Ramos (cell line): ENCODE data around the gene PCYT1A.
"Not testable (repeated sequence)": the region's sequence is repeated elsewhere in the genome, so short reads cannot be mapped to it uniquely, and the experiment has no call there.

Source experiments
- in situ Hi-C: fragments of 300-500 bp; cut with MboI; formaldehyde crosslinking; loops from one replicate; pipeline ENCODE4 v1.14.3; 2022; ENCODE audit warnings: low sequenced_read_pairs; ENCODE audit not compliant: unreplicated experiment

PCYT1A gene

DNA sequence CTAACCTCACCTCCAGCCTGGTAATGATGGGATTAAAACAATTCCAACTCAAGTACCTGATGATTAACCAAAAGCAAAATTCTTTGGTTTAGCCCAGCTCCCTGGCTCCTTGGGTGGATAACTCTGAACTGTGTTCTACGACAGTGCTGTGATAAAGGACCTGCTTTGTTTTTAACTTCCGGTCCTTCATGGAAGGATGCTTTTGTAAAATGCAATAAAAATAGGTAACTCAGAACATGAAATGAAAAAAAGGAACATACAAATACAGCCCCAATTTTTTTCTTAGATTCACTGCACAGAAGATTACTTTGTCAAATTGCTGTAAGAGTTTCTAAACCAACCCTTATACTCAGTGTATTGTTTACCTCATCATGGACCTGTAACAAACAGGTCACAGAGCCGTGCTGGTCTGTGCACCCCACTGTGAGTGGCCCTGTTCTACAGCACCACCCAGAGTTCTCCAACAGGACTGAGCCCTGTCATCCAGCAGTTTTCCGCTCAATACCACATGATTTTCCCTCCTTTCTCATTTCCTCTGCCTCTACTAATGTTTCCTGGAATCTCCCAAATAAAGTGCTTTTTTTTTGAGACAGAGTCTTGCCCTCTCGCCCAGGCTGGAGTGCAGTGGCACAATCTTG, 4.9 kb upstream of the PCYT1A start:
- in situ Hi-C loops, result no loop called here

DNA sequence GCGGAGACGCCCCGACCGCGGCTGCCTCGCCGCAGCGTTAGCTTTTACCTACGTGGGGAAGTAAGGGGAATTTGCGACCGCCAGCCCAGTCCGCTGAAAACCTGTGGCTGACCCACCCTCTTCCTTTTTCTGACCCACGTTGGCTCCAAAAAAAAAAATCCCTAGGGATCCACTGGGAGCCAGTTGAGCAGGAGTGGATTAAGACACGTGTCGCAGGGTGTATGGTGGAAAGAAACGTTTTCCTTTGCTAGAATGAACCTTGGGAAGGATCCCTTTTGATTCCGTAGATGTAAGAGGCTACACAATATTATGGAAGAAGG, 575 bp upstream of the PCYT1A start:
- in situ Hi-C loops, result no loop called here

DNA sequence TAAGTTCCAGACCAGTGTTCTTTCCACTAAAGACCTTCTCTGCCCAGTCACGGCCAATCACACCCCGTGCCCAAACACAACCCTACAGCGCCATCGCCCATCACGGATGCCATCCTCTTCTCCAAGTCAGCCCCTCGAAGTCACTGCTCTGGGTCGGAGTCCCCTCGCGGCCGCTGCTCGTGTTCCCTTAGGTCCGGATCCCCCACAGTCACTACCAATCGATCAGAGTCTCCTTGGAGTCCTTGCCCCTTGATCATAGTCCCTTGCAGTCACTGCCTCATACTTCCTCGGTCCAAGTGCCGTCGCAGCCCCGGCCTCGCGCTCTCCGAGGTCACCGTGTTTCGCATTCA, 461 bp downstream of the PCYT1A start:
- in situ Hi-C loops, result no loop called here

DNA sequence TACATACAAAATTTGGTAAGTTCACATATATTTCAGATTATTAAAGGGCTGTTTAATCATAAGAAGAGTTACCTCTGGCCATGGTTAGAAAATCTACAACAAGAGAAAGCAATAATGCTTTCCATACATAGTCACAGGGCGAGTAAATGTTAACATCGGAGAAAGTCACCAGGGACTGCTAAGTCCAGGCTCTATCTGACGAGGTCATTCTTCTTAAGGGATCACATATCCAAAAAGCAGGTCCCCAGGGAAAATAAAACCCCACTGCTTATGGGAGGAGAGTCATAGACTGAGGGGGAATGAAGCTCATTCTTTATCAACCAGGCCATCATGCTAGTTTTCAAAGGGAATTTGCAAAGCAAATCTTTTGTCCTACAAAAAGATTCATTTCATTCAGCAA, 3.1 kb downstream of the PCYT1A start:
- in situ Hi-C loops, result no loop called here

DNA sequence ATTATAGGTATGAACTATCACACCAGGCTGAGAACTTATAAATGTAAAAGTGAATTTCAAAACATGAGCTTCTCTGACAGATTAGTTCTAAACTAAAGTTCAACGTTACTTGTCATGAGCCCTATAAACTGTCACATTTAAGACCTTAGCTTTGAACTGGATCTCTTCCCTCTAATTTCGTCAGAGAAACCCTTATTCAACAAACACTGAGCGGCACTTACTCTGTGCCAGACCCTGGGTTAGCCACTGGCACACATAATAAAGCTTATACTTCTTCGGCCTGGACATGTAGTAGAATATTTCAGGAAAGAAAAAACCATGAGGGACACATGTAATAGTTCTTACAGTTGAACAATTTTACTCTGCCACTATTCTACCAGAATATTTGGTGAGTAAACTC, 5.6 kb downstream of the PCYT1A start:
- in situ Hi-C loops, result no loop called here

DNA sequence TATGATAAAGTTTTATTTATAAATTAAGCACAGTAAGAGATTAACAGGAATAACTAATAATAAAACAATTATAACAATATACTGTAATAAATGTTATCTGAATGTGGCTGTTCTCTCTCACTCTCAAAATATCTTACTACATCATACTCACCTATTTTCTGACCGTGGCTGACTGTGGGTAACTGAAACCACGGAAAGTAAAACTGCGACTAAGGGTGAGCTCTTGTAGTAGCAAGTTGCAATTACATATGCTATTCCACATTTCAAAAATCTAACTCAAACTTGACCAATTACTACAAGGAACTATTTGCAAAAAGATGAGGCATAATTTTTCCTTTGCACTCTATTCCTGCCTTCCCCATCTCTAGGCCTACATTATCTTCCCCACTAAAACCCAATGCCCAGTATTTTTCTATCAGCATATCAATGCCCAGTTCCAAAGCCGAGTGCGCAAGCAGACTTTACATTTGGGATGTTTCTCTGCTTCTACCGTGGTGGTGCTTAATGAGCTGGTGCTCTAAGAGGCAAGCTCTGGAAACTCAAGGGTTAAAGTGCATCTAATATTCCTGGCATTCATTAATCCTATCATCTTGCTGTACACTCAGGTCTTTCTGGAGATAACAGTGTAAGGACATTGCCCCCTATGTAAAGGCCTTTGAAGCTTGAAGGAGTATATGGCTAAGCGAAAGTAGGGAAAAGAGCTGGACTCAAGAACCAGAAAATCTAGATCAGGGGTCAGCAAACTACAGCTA, 6.7 kb downstream of the PCYT1A start:
- in situ Hi-C loops, result no loop called here

DNA sequence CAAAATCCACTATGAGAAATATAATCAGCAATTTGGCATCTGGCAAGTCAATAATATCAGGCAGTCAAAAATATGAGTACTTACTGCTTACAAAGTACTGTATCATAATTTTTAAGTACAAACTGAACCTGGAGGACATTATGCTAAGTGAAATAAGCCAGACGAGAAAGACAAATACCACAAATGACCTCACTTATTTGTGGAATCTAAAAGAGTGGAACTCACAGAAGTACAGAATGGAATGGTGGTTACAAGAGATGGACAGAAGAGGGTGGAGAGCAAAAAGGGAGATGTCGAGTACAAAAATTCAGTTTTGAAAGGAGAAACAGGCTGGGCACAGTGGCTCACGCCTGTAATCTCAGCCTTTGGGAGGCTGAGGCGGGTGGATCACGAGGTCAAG, 12.4 kb downstream of the PCYT1A start:
- in situ Hi-C loops, result no loop called here

DNA sequence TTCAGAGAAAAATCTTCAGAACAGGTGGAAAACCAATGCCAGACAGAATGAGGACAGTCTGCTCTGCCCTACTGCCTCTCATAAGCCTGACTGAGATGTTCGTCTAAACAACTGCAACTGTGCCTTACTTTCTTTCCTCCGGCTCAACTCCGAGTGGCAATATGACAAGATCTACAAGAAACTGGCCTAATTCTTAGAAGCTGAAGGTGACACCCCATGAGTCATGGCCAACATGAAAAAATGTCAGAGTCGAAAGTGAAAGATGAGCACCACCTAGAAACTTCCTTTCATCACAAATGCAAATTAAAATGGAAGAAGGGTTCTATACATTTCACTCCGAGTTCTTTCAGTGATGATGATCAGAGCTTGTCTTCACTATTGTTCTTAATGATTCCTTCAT, 12.9 kb downstream of the PCYT1A start:
- in situ Hi-C loops, result no loop called here

DNA sequence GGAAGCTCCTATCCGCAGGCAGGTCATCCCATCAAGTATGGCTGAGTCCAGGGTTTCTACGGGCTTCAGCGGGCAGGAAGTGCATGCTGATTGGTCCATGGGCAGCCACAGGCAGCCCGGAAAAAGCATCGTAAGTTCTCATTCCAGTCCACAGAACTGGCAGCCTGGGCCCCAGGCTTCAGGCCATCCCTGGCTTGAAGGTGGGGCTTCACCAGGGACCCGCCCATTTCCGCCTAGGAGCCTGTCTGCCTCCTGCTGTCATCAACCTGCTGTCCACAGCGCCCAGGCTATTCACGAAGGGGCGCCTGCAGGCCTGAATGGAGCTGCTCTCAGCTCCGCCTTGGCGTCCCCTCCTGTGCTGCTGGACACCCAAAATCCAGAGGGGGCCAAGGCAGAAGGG, 13.9 kb downstream of the PCYT1A start:
- in situ Hi-C loops, result no loop called here

DNA sequence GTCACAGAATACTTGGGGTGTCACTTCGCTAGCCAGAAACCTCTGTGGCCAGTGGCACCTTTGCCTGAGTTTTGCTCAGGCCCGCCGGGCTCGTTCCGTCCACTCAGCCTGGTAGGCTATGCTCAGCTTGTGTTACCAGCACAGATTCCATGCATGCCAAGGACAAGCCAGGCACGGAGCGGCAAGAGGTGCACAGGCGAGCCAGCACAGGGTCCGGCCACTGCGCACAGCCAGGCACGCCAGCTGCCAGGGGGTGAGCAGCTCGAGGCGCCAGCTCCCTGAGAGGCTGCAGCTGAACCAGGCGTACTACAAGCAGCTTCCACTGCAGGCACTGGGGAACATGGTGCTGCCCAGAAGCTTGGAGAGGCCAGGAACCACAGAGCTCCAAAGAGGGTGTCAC, 14.7 kb downstream of the PCYT1A start:
- in situ Hi-C loops, result no loop called here

DNA sequence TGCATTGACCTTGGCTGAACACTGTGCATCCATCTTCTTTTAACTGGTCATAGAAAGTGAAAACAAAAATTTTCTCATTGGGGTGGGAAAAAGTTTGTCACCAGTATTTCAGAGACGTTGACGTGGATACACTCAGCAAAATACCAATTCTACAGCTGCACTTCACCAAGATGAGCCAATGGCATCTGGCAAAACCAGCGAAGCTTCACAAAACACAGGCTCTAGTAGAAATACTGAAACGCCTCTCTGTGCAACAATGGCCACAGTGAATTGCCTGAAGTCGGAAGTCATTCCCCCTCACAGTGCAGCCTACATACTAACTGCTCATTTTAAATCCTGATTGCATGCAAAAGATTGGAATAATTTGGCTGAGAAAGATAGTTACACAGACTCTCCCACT, 17.0 kb downstream of the PCYT1A start:
- in situ Hi-C loops, result no loop called here

DNA sequence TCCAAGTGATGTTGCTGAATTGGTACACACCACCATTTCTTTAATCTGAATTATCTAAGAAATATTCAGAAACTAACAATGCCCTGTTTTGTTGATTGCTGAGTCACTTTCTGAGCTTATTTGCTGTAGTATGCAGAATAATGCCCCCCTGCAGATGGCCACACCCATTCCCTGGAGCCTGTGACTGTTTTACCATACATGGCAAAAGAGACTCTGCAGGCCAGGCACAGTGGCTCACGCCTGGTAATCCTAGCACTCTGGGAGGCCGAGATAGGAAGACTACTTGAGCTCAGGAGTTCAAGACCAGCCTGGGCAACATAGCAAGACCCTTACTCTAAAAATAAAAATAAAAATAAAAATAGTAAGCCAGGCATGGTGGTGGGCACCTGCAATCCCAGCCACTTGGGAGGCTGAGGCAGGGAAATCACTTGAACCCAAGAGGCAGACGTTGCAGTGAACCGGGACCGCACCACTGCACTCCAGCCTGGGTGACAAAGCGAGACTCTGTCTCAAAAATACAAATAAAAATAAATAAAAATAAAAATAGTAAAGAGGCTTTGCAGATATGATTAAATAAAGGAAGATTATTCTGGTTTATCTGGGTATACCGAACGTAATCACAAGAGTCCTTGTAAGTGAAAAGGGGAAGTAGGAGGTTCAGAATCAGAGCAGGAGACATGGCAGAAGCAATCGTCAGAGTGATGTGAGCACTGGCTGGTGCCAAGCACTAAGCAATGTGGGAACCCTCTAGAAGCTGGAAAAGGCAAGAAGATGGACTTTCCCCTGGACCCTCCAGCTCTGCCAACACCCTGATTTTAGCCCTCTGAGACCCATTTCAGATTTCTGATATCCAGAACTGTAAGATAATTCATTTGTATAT, 19.0 kb downstream of the PCYT1A start:
- in situ Hi-C loops, result no loop called here

DNA sequence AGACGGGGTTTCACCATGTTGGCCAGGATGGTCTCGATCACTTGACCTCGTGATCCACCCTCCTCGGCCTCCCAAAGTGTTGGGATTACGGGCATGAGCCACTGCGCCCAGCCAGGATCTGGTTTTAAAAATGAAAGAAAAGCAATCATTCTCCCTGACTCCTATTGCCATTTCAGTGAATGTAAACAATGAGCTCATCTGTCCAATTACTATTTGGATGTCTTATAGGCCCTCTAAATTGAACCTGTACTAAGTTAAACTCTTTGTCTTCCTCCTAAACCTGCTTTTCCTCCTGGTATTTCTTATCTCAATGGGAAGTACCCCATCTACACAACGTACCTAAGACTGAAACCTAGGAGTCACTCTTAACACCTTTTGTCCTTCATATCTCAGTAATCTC, 23.7 kb downstream of the PCYT1A start:
- in situ Hi-C loops, result no loop called here

DNA sequence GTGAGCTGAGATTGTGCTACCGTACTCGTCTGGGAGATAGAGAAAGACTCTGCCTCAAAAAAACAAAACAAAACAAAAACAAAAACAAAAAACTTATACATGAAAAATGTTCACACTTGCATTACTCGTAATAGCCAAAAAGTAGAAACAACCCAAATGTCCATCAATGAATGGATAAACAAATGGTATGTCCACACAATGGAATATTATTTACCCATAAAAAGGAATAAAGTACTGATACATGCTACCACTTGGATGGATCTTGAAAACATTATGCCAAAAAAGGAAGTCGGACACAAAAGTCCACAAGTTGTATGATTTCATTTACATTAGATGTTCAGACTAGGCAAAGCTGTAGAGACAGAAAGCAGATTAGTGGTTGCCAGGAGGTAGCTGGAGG, 26.7 kb downstream of the PCYT1A start:
- in situ Hi-C loops, result no loop called here

DNA sequence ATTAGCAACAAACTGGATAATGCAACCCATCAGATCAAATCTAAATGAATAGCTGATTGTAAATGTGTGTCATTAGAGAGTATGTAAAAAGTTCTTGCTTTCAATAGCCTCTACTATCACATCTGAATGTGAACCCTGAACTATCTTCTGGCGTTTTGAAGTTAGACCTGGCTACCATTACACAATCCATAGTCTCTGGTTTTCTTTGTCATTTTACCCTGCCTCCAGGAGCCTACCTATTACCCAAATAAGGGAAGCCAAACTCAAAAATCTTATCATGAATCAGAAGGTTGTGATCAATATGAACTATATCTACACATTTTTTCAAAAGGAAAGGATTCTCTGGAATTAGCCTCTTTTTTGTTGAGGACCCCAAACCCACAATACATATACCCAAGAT, 31.8 kb downstream of the PCYT1A start:
- in situ Hi-C loops, result loop anchor here (5.0 kb wide), 1 partner anchor 267 kb away; no protein-coding TSS in a partner anchor

DNA sequence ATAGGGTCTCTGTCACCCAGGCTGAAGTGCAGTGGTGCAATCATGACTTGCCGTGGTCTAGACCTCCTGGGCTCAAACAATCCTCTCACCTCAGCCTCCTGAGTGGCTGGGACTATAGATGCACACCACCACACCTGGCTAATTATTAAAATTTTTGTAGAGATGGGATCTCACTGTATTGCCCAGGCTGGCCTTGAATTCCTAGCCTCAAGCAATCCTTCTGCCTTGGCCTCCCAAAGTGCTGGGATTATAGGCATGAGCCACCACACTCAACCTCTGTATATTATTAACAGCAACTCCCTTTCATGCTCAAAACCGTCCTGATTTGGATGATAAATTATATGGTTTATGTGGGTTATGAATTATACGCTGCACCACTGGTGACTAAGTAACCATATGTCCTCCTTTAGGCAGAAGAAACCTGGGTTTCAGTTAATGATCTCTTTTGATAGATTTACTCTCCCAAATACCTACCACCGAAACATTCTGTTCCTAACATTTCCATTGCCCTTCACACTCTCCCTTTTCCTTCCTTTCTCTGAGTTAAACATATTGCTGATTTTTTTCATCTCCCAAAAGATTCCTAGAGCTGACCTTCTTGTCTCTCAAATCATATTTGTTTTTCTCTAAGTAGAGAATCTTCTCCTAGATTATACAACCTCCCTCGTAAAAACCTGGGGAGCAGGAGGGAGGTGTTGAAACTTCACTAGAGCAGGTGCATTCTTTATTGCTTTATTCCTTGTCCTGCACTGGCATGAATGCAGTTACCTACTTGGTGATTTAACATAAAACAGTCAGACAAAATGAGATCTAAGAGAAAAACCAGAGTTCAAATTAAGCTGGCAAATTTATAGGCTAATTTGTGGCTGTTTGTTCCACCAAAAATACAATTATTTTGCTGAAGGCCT, 32.9 kb downstream of the PCYT1A start:
- in situ Hi-C loops, result loop anchor here (5.0 kb wide), 1 partner anchor 268 kb away; no protein-coding TSS in a partner anchor

DNA sequence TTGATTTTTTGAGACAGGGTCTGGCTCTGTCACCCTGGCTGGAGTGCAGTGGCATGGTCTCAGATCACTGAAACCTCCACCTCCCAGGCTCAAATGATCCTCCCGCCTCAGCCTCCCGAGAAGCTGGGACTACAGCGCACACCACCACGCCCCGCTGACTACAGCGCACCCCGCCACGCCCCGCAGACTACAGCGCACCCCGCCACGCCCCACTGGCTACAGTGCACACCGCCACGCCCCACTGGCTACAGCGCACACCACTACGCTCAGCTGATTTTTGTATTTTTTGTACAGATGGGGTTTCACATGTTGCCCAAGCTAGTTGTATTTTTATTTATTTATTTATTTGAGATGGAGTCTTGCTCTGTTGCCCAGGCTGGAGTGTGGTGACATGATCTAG, 35.6 kb downstream of the PCYT1A start:
- in situ Hi-C loops, result no loop called here

DNA sequence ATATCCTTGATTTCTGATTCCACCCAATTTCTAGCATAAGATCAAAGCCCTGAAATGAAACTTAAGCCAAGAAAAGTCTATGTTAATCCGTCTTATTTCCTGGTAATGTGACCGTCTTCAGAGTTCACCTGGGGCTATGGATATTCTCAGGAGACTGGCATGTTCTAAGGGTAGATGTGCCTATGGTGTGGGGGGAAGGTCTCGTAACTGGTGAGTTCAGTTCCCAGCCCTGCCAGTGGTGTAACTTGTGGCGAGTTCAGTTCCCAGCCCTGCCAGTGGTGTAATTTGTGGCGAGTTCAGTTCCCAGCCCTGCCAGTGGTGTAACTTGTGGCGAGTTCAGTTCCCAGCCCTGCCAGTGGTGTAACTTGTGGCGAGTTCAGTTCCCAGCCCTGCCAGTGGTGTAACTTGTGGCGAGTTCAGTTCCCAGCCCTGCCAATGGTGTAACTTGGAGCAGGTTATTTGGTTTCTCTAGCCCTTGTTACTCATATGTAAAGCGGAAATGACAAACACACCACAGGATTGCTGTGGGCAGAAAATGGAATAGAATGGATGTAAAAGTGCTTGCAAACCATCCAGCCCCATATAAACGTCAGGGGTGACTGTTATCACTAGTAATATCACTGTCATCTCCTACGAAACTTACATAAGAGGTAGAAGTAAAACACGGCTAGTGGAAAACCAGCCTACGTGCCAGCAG, 40.8 kb downstream of the PCYT1A start:
- in situ Hi-C loops, result no loop called here

DNA sequence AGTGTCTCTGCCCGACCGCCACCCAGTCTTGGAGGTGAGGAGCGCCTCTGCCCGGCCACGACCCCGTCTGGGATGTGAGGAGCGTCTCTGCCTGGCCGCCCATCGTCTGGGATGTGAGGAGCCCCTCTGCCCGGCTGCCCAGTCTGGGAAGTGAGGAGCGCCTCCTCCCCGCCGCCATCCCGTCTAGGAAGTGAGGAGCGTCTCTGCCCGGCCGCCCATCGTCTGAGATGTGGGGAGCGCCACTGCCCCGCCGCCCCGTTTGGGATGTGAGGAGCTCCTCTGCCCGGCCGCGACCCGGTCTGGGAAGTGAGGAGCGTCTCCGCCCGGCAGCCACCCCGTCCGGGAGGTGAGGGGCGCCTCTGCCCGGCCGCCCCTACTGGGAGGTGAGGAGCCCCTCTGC, 43.4 kb downstream of the PCYT1A start:
- in situ Hi-C loops, result not testable (repeated sequence)

DNA sequence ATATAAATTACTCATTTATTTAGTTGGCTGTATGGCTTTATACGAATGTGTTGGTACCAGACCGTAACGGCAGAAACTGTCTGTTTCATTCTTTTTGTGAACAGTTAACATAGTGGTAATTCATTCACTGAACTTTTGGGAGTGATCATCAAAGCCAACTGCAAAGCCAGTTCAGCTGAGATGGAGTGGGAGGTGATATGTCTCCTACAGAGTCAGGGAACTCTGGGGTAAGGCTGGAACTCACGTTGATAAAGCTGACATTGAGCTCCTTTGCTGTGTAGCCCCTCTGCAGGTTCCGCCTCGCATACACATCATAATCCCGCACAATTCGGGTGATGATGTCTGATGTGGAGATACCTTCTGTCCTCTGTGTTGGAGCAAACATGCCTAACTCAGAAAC, 45.8 kb downstream of the PCYT1A start:
- in situ Hi-C loops, result no loop called here
